Adrenal gland (tissue), 5 donors: ENCODE data around the gene CWC27.

Experiments
- POLR2A ChIP-seq, 2 donors: fragments of 450-650 bp; IDR thresholded peaks; one replicate each; pipeline ENCODE4 v1.6.1; 2017; ENCODE audit warnings: antibody characterized with exemption in 2 of 2, mild to moderate bottlenecking in 2 of 2, moderate library complexity in 1 of 2
- TF ChIP-seq, protein P1 (sequence below), 6 experiments: fragments of 450-650 bp in 4 of 6; fragments of 200-600 bp in 2 of 6; sonication (generic) in 1 of 6; IDR thresholded peaks; 1 replicate in 5 of 6; 2 replicates in 1 of 6; pipeline versions ENCODE4 v1.5.1 to v1.8.0; 2016 to 2021; ENCODE audit warnings: antibody characterized with exemption in 6 of 6, mild to moderate bottlenecking in 2 of 6, moderate library complexity in 1 of 6
- donor health status: DM: no; HTN: no; CAD: no.

DNA sequence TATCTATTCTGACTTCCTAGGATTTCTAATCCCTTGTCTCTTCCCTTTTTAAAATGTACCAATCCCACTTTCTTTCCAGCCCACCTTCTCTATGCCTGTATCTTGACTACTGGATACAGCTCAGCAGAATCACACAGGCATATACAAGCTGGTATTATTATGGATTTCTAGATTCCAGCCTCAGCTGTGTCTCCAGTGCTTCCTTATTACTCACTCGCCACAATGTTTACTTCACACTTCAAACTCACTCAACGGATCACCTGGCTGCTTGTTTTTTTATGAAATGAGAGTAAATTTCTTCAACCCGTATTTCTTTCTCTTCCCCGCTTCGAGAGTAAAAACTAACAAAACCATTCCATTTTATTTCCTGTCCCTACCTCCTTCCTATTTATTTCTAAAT lies 38.8 kb downstream of the CWC27 start:
- no peak for TF ChIP-seq POLR2A (IDR thresholded peaks at IDR 0.05)
- TF ChIP-seq, protein P1, sequence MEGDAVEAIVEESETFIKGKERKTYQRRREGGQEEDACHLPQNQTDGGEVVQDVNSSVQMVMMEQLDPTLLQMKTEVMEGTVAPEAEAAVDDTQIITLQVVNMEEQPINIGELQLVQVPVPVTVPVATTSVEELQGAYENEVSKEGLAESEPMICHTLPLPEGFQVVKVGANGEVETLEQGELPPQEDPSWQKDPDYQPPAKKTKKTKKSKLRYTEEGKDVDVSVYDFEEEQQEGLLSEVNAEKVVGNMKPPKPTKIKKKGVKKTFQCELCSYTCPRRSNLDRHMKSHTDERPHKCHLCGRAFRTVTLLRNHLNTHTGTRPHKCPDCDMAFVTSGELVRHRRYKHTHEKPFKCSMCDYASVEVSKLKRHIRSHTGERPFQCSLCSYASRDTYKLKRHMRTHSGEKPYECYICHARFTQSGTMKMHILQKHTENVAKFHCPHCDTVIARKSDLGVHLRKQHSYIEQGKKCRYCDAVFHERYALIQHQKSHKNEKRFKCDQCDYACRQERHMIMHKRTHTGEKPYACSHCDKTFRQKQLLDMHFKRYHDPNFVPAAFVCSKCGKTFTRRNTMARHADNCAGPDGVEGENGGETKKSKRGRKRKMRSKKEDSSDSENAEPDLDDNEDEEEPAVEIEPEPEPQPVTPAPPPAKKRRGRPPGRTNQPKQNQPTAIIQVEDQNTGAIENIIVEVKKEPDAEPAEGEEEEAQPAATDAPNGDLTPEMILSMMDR (IDR thresholded peaks at IDR 0.05) = no peak
